HepG2 (cell line): ENCODE results near the gene HIPK4. TPM values are rescaled to one million over a fixed set of nuclear protein-coding genes. Genes with fewer than 3 reads are reported as not detected.
A peak's percentile ranks its signal among the peaks of the same experiment; 100 is the strongest.

Source experiments
- ARNTL ChIP-seq: sonication (generic); formaldehyde crosslinking; IDR thresholded peaks from 2 replicates; pipeline ENCODE4 v1.4.0; 2020; ENCODE audit warnings: mild to moderate bottlenecking, missing genetic modification reagents
- ATF1 ChIP-seq: IDR thresholded peaks from 2 replicates; pipeline ENCODE4 v1.6.1; 2016; ENCODE audit warnings: mild to moderate bottlenecking, control low read depth
- MED8 ChIP-seq: sonication (generic); formaldehyde crosslinking; IDR thresholded peaks from 2 replicates; pipeline ENCODE4 v1.8.1; 2023; ENCODE audit warnings: mild to moderate bottlenecking, missing genetic modification reagents; ENCODE audit not compliant: insufficient replicate concordance
- NFIB ChIP-seq: sonication (generic); formaldehyde crosslinking; IDR thresholded peaks from 2 replicates; pipeline ENCODE4 v1.9.0; 2021; ENCODE audit warnings: missing genetic modification reagents, mild to moderate bottlenecking, borderline replicate concordance
- YY1 ChIP-seq: IDR thresholded peaks from 2 replicates; pipeline ENCODE4 v1.6.1; 2011; ENCODE audit warnings: low read length, low read depth, moderate library complexity, mild to moderate bottlenecking; ENCODE audit not compliant: insufficient read depth, insufficient replicate concordance
- ZNF512B ChIP-seq: sonication (generic); formaldehyde crosslinking; IDR thresholded peaks from 2 replicates; pipeline ENCODE4 v1.5.1; 2020; ENCODE audit warnings: missing genetic modification reagents, mild to moderate bottlenecking, borderline replicate concordance
- ZNF530 ChIP-seq: sonication (generic); formaldehyde crosslinking; IDR thresholded peaks from 2 replicates; pipeline ENCODE4 v1.5.0; 2020; ENCODE audit warnings: low read depth, mild to moderate bottlenecking, missing genetic modification reagents
- ZNF567 ChIP-seq: sonication (generic); formaldehyde crosslinking; IDR thresholded peaks from 2 replicates; pipeline ENCODE4 v1.8.1; 2023; ENCODE audit warnings: mild to moderate bottlenecking, missing genetic modification reagents, borderline replicate concordance
- polyA plus RNA-seq, 8 experiments: library from polyadenylated mRNA; depleted of rRNA in 3 of 8; stranded (reverse) in 7 of 8; unstranded in 1 of 8; fragments of >200 nt; fragmentation: Illumina TruSeq in 4 of 8; extraction: Trizol in 4 of 8; gene quantifications; 2 replicates each; pipeline versions ENCODE4 v1.2.1 to v1.2.3, GENCODE V29; 2011 to 2016; ENCODE audit warnings: low read depth in 4 of 8, missing spikeins in 1 of 8, mixed read lengths in 1 of 8; ENCODE audit not compliant: insufficient read depth in 1 of 8
- total RNA-seq, 5 experiments: library from RNA; depleted of rRNA; stranded (reverse); fragments of >200 nt; fragmentation: Illumina TruSeq; extraction: Trizol; gene quantifications; 2 replicates each; pipeline ENCODE4 v1.2.3, GENCODE V29; 2016; ENCODE audit warnings: low read depth in 1 of 5
- TF ChIP-seq, protein P1 (sequence below): sonication (generic); formaldehyde crosslinking; IDR thresholded peaks from one replicate; pipeline ENCODE4 v1.5.1; 2020; ENCODE audit warnings: mild to moderate bottlenecking, missing genetic modification reagents; ENCODE audit errors: not compliant biosample characterization
- TF ChIP-seq, protein P2 (sequence below): sonication (generic); formaldehyde crosslinking; IDR thresholded peaks from 2 replicates; pipeline ENCODE4 v1.5.1; 2020; ENCODE audit warnings: missing genetic modification reagents, mild to moderate bottlenecking, borderline replicate concordance

HIPK4 gene
- total and polyA plus RNA-seq, 2 of the 13 experiments (the other 11 are each of a cell fraction or from before 2014, with no cell fraction given) = 0.03 TPM; not detected in 1

GRCh38 chr19:40348125-40348913 is 41.7 kb downstream of the HIPK4 start, which contains the start of the genes C19orf47 and PLD3 (continued):
- TF ChIP-seq, protein P1, sequence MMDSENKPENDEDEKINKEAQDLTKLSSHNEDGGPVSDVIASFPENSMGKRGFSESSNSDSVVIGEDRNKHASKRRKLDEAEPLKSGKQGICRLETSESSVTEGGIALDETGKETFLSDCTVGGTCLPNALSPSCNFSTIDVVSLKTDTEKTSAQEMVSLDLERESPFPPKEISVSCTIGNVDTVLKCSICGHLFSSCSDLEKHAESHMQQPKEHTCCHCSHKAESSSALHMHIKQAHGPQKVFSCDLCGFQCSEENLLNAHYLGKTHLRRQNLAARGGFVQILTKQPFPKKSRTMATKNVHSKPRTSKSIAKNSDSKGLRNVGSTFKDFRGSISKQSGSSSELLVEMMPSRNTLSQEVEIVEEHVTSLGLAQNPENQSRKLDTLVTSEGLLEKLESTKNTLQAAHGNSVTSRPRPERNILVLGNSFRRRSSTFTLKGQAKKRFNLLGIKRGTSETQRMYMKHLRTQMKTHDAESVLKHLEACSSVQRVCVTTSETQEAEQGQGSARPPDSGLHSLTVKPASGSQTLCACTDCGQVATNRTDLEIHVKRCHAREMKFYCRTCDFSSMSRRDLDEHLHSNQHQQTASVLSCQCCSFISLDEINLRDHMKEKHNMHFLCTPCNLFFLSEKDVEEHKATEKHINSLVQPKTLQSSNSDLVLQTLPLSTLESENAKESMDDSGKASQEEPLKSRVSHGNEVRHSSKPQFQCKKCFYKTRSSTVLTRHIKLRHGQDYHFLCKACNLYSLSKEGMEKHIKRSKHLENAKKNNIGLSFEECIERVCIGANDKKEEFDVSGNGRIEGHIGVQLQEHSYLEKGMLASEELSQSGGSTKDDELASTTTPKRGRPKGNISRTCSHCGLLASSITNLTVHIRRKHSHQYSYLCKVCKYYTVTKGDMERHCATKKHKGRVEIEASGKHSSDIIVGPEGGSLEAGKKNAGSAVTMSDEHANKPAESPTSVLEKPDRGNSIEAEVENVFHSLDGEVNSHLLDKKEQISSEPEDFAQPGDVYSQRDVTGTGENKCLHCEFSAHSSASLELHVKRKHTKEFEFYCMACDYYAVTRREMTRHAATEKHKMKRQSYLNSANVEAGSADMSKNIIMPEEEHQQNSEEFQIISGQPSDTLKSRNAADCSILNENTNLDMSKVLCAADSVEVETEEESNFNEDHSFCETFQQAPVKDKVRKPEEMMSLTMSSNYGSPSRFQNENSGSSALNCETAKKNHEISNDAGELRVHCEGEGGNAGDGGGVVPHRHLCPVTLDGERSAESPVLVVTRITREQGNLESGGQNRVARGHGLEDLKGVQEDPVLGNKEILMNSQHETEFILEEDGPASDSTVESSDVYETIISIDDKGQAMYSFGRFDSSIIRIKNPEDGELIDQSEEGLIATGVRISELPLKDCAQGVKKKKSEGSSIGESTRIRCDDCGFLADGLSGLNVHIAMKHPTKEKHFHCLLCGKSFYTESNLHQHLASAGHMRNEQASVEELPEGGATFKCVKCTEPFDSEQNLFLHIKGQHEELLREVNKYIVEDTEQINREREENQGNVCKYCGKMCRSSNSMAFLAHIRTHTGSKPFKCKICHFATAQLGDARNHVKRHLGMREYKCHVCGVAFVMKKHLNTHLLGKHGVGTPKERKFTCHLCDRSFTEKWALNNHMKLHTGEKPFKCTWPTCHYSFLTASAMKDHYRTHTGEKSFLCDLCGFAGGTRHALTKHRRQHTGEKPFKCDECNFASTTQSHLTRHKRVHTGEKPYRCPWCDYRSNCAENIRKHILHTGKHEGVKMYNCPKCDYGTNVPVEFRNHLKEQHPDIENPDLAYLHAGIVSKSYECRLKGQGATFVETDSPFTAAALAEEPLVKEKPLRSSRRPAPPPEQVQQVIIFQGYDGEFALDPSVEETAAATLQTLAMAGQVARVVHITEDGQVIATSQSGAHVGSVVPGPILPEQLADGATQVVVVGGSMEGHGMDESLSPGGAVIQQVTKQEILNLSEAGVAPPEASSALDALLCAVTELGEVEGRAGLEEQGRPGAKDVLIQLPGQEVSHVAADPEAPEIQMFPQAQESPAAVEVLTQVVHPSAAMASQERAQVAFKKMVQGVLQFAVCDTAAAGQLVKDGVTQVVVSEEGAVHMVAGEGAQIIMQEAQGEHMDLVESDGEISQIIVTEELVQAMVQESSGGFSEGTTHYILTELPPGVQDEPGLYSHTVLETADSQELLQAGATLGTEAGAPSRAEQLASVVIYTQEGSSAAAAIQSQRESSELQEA (CRISPR knock-in tag) = no peak
- no peak for TF ChIP-seq NFIB (CRISPR knock-in tag)
- TF ChIP-seq ZNF567 (CRISPR knock-in tag) = no peak
- TF ChIP-seq, protein P2, sequence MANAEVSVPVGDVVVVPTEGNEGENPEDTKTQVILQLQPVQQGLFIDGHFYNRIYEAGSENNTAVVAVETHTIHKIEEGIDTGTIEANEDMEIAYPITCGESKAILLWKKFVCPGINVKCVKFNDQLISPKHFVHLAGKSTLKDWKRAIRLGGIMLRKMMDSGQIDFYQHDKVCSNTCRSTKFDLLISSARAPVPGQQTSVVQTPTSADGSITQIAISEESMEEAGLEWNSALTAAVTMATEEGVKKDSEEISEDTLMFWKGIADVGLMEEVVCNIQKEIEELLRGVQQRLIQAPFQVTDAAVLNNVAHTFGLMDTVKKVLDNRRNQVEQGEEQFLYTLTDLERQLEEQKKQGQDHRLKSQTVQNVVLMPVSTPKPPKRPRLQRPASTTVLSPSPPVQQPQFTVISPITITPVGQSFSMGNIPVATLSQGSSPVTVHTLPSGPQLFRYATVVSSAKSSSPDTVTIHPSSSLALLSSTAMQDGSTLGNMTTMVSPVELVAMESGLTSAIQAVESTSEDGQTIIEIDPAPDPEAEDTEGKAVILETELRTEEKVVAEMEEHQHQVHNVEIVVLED (CRISPR knock-in tag) = peak; percentile 92
- peak; percentile 92 for TF ChIP-seq YY1
- no peak for TF ChIP-seq MED8 (CRISPR knock-in tag)
- TF ChIP-seq ZNF530 (CRISPR knock-in tag) = no peak
- TF ChIP-seq ATF1 (CRISPR knock-in tag) = no peak
- peak; percentile 84 for TF ChIP-seq ARNTL (CRISPR knock-in tag)
- no peak for TF ChIP-seq ZNF512B
